K562 (cell line): ENCODE data around the gene OBSCN. TPM values are rescaled to one million over a fixed set of nuclear protein-coding genes. Genes with fewer than 3 reads are reported as not detected.

Source experiments
- ARID4B ChIP-seq: sonication (generic); formaldehyde crosslinking; IDR thresholded peaks from 2 replicates; pipeline ENCODE4 v1.8.0; 2022; ENCODE audit warnings: mild to moderate bottlenecking, missing genetic modification reagents
- CREM ChIP-seq: IDR thresholded peaks from 2 replicates; pipeline ENCODE4 v1.6.1; 2014; ENCODE audit warnings: antibody characterized with exemption, low read depth
- FUS ChIP-seq: fragments of 200-400 bp; formaldehyde crosslinking; optimal IDR thresholded peaks from 2 replicates; pipeline ENCODE3; 2017; ENCODE audit warnings: low read depth, low read length
- HIVEP1 ChIP-seq: fragments of 250-450 bp; sonication (Bioruptor Pico); IDR thresholded peaks from 2 replicates; pipeline ENCODE4 v1.4.0; 2020; ENCODE audit warnings: mild to moderate bottlenecking
- MTA3 ChIP-seq: fragments of 450-650 bp; formaldehyde crosslinking; IDR thresholded peaks from 2 replicates; pipeline ENCODE4 v1.6.1; 2017; ENCODE audit warnings: mild to moderate bottlenecking, borderline replicate concordance
- SRSF9 ChIP-seq: fragments of 200-400 bp; formaldehyde crosslinking; IDR thresholded peaks from 2 replicates; pipeline ENCODE4 v1.6.1; 2017; ENCODE audit warnings: low read depth, low read length, borderline replicate concordance
- ZNF133 ChIP-seq: fragments of 250-450 bp; sonication (Bioruptor Pico); IDR thresholded peaks from 2 replicates; pipeline ENCODE4 v1.4.0; 2020; ENCODE audit warnings: mild to moderate bottlenecking
- ZNF436 ChIP-seq: fragments of 250-450, 450-650 bp; sonication (Bioruptor Pico); formaldehyde crosslinking; IDR thresholded peaks from 2 replicates; pipeline ENCODE4 v1.7.0; 2020; ENCODE audit warnings: mild to moderate bottlenecking
- ZNF449 ChIP-seq: fragments of 250-450 bp; sonication (Bioruptor Pico); IDR thresholded peaks from 2 replicates; pipeline ENCODE4 v1.8.0; 2022; ENCODE audit warnings: moderate library complexity, mild to moderate bottlenecking, inconsistent platforms
- polyA plus RNA-seq, 8 experiments: library from polyadenylated mRNA; depleted of rRNA in 4 of 8; stranded (reverse) in 5 of 8; unstranded in 3 of 8; fragments of >200 nt; fragmentation: Nextera tagmentation in 2 of 8; fragmentation: Illumina TruSeq in 1 of 8; extraction: Ambion mirVana in 2 of 8; extraction: Trizol in 1 of 8; gene quantifications; 2 replicates each; pipeline versions ENCODE4 v1.2.1 to v1.2.3, GENCODE V29; 2011 to 2014; ENCODE audit warnings: inconsistent platforms in 1 of 8, missing spikeins in 1 of 8
- total RNA-seq, 7 experiments: library from RNA; depleted of rRNA in 6 of 7; stranded (reverse); fragments of >200 nt in 6 of 7; fragmentation: Illumina TruSeq in 2 of 7; extraction: Trizol in 2 of 7; gene quantifications; 2 replicates each; pipeline versions ENCODE4 v1.2.1 to v1.2.3, GENCODE V29; 2011 to 2021; ENCODE audit warnings: low replicate concordance in 1 of 7

Gene OBSCN
- total and polyA plus RNA-seq, 9 of the 15 experiments (the other 6 are each of a cell fraction or from before 2014, with no cell fraction given) = 0.18 to 19.7 (median 3.6) TPM

- TF ChIP-seq ZNF133 (CRISPR knock-in tag) (no peak), FUS (no peak), ZNF449 (CRISPR knock-in tag) (no peak), CREM (no peak), SRSF9 (no peak), ZNF436 (no peak), MTA3 (no peak), HIVEP1 (peak; percentile 28; the same call in 1 of the 2 replicates), ARID4B (CRISPR knock-in tag) (peak; percentile 7; the same call in 1 of the 2 replicates)
- TF ChIP-seq, all 486 proteins: peak for 32
These were observed 162.0 kb downstream of the OBSCN start (continued) for GRCh38 chr1:228369608-228370438.
